Stomach (tissue), 9 donors: ENCODE measurements around the gene TMEM200B. TPM values are rescaled to one million over a fixed set of nuclear protein-coding genes. Genes with fewer than 3 reads are reported as not detected.
"Not testable (repeated sequence)": the region's sequence is repeated elsewhere in the genome, so short reads cannot be mapped to it uniquely, and the experiment has no call there.

Experiments used
- DNase-seq, 2 donors: peaks; one replicate each; pipeline versions ENCODE4 v3.0.0 to v3.0.0-alpha.2; 2013 to 2019
- H3K27ac ChIP-seq, 5 donors: fragments of 200-600 bp in 4 of 5; sonication (generic) in 4 of 5; one replicate each; pipeline ENCODE4 v1.5.1; 2013 to 2019; ENCODE audit warnings: mild to moderate bottlenecking in 1 of 5, moderate library complexity in 1 of 5
- H3K27me3 ChIP-seq, 3 donors: fragments of 200-600 bp; sonication (generic); one replicate each; pipeline ENCODE4 v1.5.1; 2017 to 2019; ENCODE audit warnings: mixed run types in 1 of 3
- H3K36me3 ChIP-seq, 4 donors: fragments of 200-600 bp; sonication (generic); 1 replicate in 3 of 4; 2 replicates in 1 of 4; pipeline ENCODE4 v1.5.1; 2016 to 2019
- H3K4me1 ChIP-seq, 4 donors: fragments of 200-600 bp; sonication (generic); one replicate each; pipeline ENCODE4 v1.5.1; 2016 to 2019
- H3K4me3 ChIP-seq, 4 donors: fragments of 200-600 bp; sonication (generic) in 3 of 4; one replicate each; pipeline ENCODE4 v1.5.1; 2016 to 2019; ENCODE audit warnings: mild to moderate bottlenecking in 1 of 4
- H3K9me3 ChIP-seq, 4 donors: fragments of 200-600 bp; sonication (generic); one replicate each; pipeline ENCODE4 v1.5.1; 2016 to 2019
- EP300 ChIP-seq: sonication (generic); formaldehyde crosslinking; IDR thresholded peaks from one replicate; pipeline ENCODE4 v1.6.1; 2017; ENCODE audit warnings: antibody characterized with exemption
- POLR2A ChIP-seq, 4 donors: fragments of 450-650 bp; IDR thresholded peaks; one replicate each; pipeline ENCODE4 v1.6.1; 2016; ENCODE audit warnings: antibody characterized with exemption in 4 of 4, control low read depth in 2 of 4, mild to moderate bottlenecking in 1 of 4, moderate library complexity in 1 of 4
- POLR2AphosphoS5 ChIP-seq, 3 donors: sonication (generic); formaldehyde crosslinking; IDR thresholded peaks; one replicate each; pipeline ENCODE4 v1.6.1; 2016; ENCODE audit warnings: antibody characterized with exemption in 3 of 3
- WGBS, 5 donors: extraction: QIAGEN DNeasy Blood & Tissue Kit in 3 of 5; methylation state at CpG; one replicate each; pipeline versions ENCODE4 v1.1.5 to v1.1.7; 2013 to 2018; 5-methylcytosine and 5-hydroxymethylcytosine counted together
- intact Hi-C: fragments of 100-400 bp; cut with DNase I; formaldehyde crosslinking; loops from one replicate; pipeline ENCODE4 v1.15.1; 2023; ENCODE audit warnings: low total_unique reads
- polyA plus RNA-seq, 3 donors: library from polyadenylated mRNA; stranded (reverse); fragments of 200-250 nt; gene quantifications; one replicate each; pipeline ENCODE4 v1.2.3, GENCODE V29; 2013
- total RNA-seq, 5 donors: library from RNA; depleted of rRNA; stranded (reverse); fragments of >200 nt; gene quantifications; one replicate each; pipeline versions ENCODE4 v1.1.0 to v1.2.3, GENCODE V29; 2014 to 2016
- TF ChIP-seq, protein P1 (sequence below), 7 experiments: fragments of 450-650 bp in 4 of 7; fragments of 200-600 bp in 3 of 7; sonication (generic) in 3 of 7; IDR thresholded peaks; one replicate each; pipeline ENCODE4 v1.5.1; 2016 to 2019; ENCODE audit warnings: antibody characterized with exemption in 7 of 7, control low read depth in 2 of 7, mild to moderate bottlenecking in 1 of 7
- donor health status: healthy with polysubstance abuse.
- donor health status: Bipolar disorder and iron deficiency.
- donor health status: healthy.

The TMEM200B gene
- total and polyA plus RNA-seq, 8 donors: 0.45 to 8.3 (median 2.8) TPM; not detected in 3

DNA sequence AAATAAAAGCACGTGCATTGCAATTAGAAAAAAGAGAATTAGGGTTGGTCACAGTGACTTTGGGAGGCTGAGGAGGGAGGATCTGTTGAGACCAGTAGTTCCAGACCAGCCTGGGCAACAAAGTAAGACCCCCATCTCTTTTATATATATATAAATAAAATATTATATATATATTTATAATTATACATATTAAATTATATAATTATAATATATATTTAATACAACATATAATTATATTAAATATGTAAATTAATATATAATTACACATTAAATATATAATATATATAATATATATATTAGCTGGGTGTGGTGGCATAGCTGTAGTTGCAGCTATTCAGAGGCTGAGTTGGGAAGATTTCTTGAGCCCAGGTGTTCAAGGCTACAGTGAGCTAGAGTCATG lies 23.2 kb downstream of the TMEM200B start:
- peaks cover 0 to 50% (median 38%) of the 10 kb centered on the region in 4 donors for H3K36me3 ChIP-seq
- DNase-seq: no peak
- WGBS, 5 donors: 93 to 98% (median 96%) methylated on average over 1 of the region's 1 CpG
- no peaks in the 10 kb centered on the region for H3K4me1 ChIP-seq
- no peaks in the 10 kb centered on the region for H3K27me3 ChIP-seq
- H3K4me3 ChIP-seq: no peak overlapping the region
- no peak for TF ChIP-seq EP300
- TF ChIP-seq, protein P1, sequence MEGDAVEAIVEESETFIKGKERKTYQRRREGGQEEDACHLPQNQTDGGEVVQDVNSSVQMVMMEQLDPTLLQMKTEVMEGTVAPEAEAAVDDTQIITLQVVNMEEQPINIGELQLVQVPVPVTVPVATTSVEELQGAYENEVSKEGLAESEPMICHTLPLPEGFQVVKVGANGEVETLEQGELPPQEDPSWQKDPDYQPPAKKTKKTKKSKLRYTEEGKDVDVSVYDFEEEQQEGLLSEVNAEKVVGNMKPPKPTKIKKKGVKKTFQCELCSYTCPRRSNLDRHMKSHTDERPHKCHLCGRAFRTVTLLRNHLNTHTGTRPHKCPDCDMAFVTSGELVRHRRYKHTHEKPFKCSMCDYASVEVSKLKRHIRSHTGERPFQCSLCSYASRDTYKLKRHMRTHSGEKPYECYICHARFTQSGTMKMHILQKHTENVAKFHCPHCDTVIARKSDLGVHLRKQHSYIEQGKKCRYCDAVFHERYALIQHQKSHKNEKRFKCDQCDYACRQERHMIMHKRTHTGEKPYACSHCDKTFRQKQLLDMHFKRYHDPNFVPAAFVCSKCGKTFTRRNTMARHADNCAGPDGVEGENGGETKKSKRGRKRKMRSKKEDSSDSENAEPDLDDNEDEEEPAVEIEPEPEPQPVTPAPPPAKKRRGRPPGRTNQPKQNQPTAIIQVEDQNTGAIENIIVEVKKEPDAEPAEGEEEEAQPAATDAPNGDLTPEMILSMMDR (IDR thresholded peaks at IDR 0.05): no peak
- TF ChIP-seq POLR2AphosphoS5 (IDR thresholded peaks at IDR 0.05): no peak
- TF ChIP-seq POLR2A (IDR thresholded peaks at IDR 0.05): no peak
- H3K27ac ChIP-seq: no peak overlapping the region
- H3K9me3 ChIP-seq: no peaks in the 10 kb centered on the region
- intact Hi-C loops: no loop called here

DNA sequence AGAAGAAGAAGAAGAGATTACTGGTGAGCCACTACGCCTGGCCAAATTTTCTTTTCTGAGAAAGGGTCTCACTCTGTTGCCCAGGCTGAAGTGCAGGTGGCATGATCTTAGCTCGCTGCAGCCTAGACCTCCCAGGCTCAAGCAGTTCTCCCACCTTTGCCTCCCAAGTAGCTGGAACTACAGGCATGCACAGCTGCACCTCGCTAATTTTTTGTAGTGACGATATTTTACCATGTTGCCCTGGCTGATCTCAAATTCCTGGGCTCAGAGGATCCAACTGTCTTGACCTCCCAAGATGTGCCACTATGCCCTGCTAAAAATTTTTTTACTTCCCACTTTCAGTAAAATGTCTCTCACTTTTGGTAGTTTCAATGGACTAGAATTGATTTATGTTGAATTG lies 24.4 kb downstream of the TMEM200B start:
- H3K27me3 ChIP-seq: no peaks in the 10 kb centered on the region
- peaks cover 0 to 50% (median 38%) of the 10 kb centered on the region in 4 donors for H3K36me3 ChIP-seq
- intact Hi-C loops: no loop called here
- no peak overlapping the region for H3K27ac ChIP-seq
- H3K9me3 ChIP-seq: no peaks in the 10 kb centered on the region
- DNase-seq: no peak
- TF ChIP-seq EP300 (no peak), POLR2AphosphoS5 (IDR thresholded peaks at IDR 0.05) (no peak), POLR2A (IDR thresholded peaks at IDR 0.05) (no peak)
- TF ChIP-seq, protein P1 (IDR thresholded peaks at IDR 0.05): no peak
- WGBS, 5 donors: 80 to 96% (median 88%) methylated on average over 4 of the region's 4 CpGs
- H3K4me1 ChIP-seq: no peaks in the 10 kb centered on the region
- H3K4me3 ChIP-seq: no peak overlapping the region

DNA sequence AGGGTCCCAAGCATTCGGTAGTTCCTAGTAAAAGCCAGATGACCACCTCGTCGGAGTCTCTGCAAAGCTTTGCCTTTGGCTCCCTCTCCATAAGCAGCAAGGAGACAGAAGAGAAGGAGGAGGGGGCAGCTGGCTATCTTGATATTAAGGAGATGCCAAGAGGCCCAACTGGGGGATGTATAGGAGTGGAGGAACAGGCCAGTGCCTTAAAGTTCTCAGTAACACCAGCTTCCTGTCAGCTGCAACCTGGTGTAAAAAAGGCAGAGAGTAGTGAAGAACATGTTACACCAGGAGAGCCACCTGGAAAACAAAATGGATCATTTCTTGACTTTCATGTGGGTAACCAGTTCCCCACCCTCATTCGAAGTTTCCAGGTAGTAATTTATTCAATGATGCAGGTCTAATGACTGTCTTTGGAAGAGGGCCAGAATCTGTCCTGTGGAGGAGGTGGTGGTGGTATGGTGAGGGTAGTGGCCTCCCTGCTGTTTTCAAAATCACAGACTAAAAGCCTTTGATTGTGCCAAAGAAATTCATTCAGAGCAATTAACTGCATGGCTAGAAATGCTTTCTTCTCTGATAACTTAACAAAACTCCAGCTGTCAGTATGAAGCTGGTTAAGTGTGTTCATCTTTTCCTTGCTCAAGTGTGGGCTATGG lies 27.3 kb downstream of the TMEM200B start:
- 65 to 81% (median 71%) methylated on average over 4 of the region's 4 CpGs for WGBS, 5 donors
- peak in 1 of 2 donors; percentile 16 for DNase-seq
- Histone ChIP-seq H3K36me3 (peaks cover 0 to 45% (median 37%) of the 10 kb centered on the region in 4 donors), H3K27ac (no peak overlapping the region), H3K4me1 (peaks cover 0 to 1% (median 0%) of the 10 kb centered on the region in 4 donors), H3K9me3 (no peaks in the 10 kb centered on the region), H3K4me3 (no peak overlapping the region), H3K27me3 (no peaks in the 10 kb centered on the region)
- intact Hi-C loops: no loop called here
- TF ChIP-seq POLR2AphosphoS5 (IDR thresholded peaks at IDR 0.05) (no peak), POLR2A (IDR thresholded peaks at IDR 0.05) (no peak), EP300 (no peak)
- TF ChIP-seq, protein P1 (IDR thresholded peaks at IDR 0.05): no peak

DNA sequence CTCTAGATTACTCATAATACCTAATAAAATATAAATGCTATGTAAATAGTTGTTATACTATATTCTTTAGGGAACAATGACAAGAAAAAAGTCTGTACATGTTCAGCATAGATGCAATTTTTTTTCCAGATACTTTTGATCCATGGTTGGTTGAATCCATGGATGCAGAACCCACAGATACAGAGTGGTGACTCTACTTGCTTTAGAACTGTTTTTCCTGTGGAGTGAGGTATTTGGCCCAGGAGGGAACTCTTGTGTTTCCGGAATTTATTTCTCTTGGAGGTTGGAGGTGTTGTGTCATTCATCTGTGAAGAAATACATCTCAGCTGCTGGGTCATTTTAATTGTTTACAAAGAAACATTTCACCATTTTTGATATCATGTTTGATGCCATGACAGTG lies 28.7 kb downstream of the TMEM200B start:
- no peak for DNase-seq
- no peak for TF ChIP-seq POLR2A (IDR thresholded peaks at IDR 0.05)
- TF ChIP-seq EP300: no peak
- H3K9me3 ChIP-seq: no peaks in the 10 kb centered on the region
- H3K4me1 ChIP-seq: peaks cover 0 to 7% (median 2%) of the 10 kb centered on the region in 4 donors
- peaks cover 0 to 42% (median 28%) of the 10 kb centered on the region in 4 donors for H3K36me3 ChIP-seq
- 88 to 98% (median 96%) methylated on average over 1 of the region's 1 CpG for WGBS, 5 donors
- H3K27me3 ChIP-seq: no peaks in the 10 kb centered on the region
- no peak overlapping the region for H3K4me3 ChIP-seq
- no peak overlapping the region for H3K27ac ChIP-seq
- intact Hi-C loops: no loop called here

DNA sequence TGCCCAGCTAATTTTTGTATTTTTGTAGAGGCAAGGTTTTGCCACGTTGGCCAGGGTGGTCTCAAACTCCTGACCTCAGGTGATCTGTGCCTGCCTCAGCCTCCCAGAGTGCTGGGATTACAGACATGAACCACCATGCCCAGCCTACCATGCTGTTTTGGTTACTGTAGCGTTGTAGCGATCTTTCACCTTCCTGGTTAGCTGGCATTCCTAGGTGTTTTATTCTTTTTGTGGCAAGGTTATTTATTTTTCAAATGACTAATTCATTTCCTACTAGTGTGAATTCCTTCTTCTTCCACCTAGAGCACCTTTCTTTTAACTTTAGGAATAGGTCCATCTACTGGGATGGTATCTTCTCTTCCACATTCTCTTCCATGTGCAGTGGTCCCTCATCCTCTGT lies 29.3 kb downstream of the TMEM200B start:
- intact Hi-C loops: no loop called here
- H3K4me1 ChIP-seq: peaks cover 0 to 7% (median 2%) of the 10 kb centered on the region in 4 donors
- DNase-seq: no peak
- no peak overlapping the region for H3K27ac ChIP-seq
- WGBS, 5 donors: 89 to 97% (median 95%) methylated on average over 3 of the region's 3 CpGs
- H3K4me3 ChIP-seq: no peak overlapping the region
- H3K27me3 ChIP-seq: no peaks in the 10 kb centered on the region
- TF ChIP-seq EP300 (no peak), POLR2A (IDR thresholded peaks at IDR 0.05) (no peak), POLR2AphosphoS5 (IDR thresholded peaks at IDR 0.05) (no peak)
- TF ChIP-seq, protein P1 (IDR thresholded peaks at IDR 0.05): no peak
- no peaks in the 10 kb centered on the region for H3K9me3 ChIP-seq
- H3K36me3 ChIP-seq: peaks cover 0 to 37% (median 24%) of the 10 kb centered on the region in 4 donors

DNA sequence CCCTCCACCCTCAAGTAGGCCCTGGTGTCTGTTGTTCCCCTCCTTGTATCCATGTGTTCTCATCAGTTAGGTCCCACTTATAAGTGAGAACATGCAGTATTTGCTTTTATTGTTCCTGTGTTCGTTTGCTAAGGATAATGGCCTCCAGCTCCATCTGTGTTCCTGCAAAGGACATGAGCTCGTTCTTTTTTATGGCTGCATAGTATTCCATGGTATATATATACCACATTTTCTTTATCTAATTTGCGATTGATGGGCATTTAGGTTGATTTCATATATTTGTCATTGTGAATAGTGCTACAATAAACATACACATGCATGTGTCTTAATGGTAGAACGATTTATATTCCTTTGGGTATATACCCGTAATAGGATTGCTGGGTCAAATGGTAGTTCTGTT lies 31.0 kb downstream of the TMEM200B start:
- H3K27me3 ChIP-seq, H3K9me3 ChIP-seq, DNase-seq, H3K27ac ChIP-seq, H3K4me3 ChIP-seq, intact Hi-C loops, H3K4me1 ChIP-seq: not testable (repeated sequence)
- H3K36me3 ChIP-seq: peaks cover 0 to 20% (median 9%) of the 10 kb centered on the region in 4 donors
- 95 to 99% (median 96%) methylated on average over 5 of the region's 5 CpGs for WGBS, 5 donors
